K562 (cell line): Measurements from ENCODE around the gene UBN1. TPM values are rescaled to one million over a fixed set of nuclear protein-coding genes. Genes with fewer than 3 reads are reported as not detected.

Experiments used
- ATAC-seq: fragments of 200-7000 bp; cut with Tn5 transposase; 3 replicates; pipeline ENCODE4 v1.9.1; 2020; ENCODE audit warnings: moderate library complexity
- BruUV-seq: library from RNA; stranded (reverse); fragments of 400-500 nt; replicated peaks from 2 replicates; lab custom pipeline; 2021; lab: Mats Ljungman, UMichigan
- CTCF ChIA-PET: fragments of 300-600 bp; formaldehyde crosslinking; extraction: SDS; loops from one replicate; lab custom pipeline; 2021; ENCODE audit warnings: low intra/inter-chr PET ratio; lab: Yijun Ruan, JAX
- POLR2A ChIA-PET: fragments of 300-600, 350-650 bp; sonication (Branson Sonifier 250); formaldehyde crosslinking; extraction: SDS; loops from one replicate; lab custom pipeline; 2021; ENCODE audit warnings: antibody characterized with exemption, inconsistent platforms; lab: Yijun Ruan, JAX
- DNase-seq, 4 experiments: peaks; one replicate each; pipeline versions ENCODE4 v3.0.0 to v3.0.0-alpha.2; 2011 to 2018; ENCODE audit warnings: low spot score in 3 of 4, mixed read lengths in 3 of 4; ENCODE audit errors: extremely low read depth in 1 of 4
- FAIRE-seq: peaks from 2 replicates; lab custom pipeline; 2011; peaks lifted over from hg19 to GRCh38; lab: Jason Lieb, UNC
- H2AFZ ChIP-seq: 2 replicates; pipeline ENCODE4 v1.6.0; 2011; ENCODE audit warnings: low read depth, low read length, control low read depth, inconsistent platforms
- H3K27ac ChIP-seq: fragments of 200-600 bp; 3 replicates; pipeline ENCODE4 v1.8.0; 2011; ENCODE audit warnings: low read depth, mild to moderate bottlenecking, control low read depth, inconsistent platforms, low read length, moderate library complexity, mixed read lengths; ENCODE audit errors: extremely low read depth
- H3K27me3 ChIP-seq, 2 experiments: fragments of 300-600 bp in 1 of 2; 2 replicates in 1 of 2; 3 replicates in 1 of 2; pipeline versions ENCODE4 v1.6.0 to v1.8.0; 2011; ENCODE audit warnings: inconsistent platforms in 2 of 2, low read length in 2 of 2, mild to moderate bottlenecking in 1 of 2, mixed read lengths in 1 of 2, moderate library complexity in 1 of 2; ENCODE audit not compliant: control insufficient read depth in 2 of 2, insufficient read depth in 2 of 2
- H3K36me3 ChIP-seq: fragments of 300-600 bp; 3 replicates; pipeline ENCODE4 v1.8.0; 2011; ENCODE audit warnings: mild to moderate bottlenecking, low read length, inconsistent platforms; ENCODE audit not compliant: control insufficient read depth, insufficient read depth
- H3K4me1 ChIP-seq, 2 experiments: fragments of 200-600 bp in 1 of 2; replicated peaks in 1 of 2; 2 replicates in 1 of 2; 3 replicates in 1 of 2; pipeline versions ENCODE4 v1.5.1 to v1.8.0; 2011; ENCODE audit warnings: inconsistent platforms in 2 of 2, low read length in 2 of 2, mild to moderate bottlenecking in 1 of 2, mixed read lengths in 1 of 2, moderate library complexity in 1 of 2; ENCODE audit not compliant: control insufficient read depth in 2 of 2, insufficient read depth in 2 of 2
- H3K4me2 ChIP-seq: 2 replicates; pipeline ENCODE4 v1.6.1; 2011; ENCODE audit warnings: low read length, control low read depth, inconsistent platforms, mixed read lengths; ENCODE audit not compliant: insufficient read depth
- H3K4me3 ChIP-seq: fragments of 200-600 bp; sonication (generic), shearing (Covaris generic); 2 replicates; pipeline ENCODE4 v1.5.1; 2016; ENCODE audit warnings: control low read depth, inconsistent platforms
- H3K79me2 ChIP-seq: fragments of 200-600 bp; 3 replicates; pipeline ENCODE4 v1.8.0; 2011; ENCODE audit warnings: low read length, inconsistent platforms; ENCODE audit not compliant: control insufficient read depth, insufficient read depth
- H3K9ac ChIP-seq, 2 experiments: 2 replicates each; pipeline versions ENCODE4 v1.6.0 to v1.6.1; 2011; ENCODE audit warnings: low read depth in 2 of 2, low read length in 2 of 2, control low read depth in 1 of 2, inconsistent platforms in 1 of 2, mild to moderate bottlenecking in 1 of 2, mixed read lengths in 1 of 2; ENCODE audit not compliant: insufficient read depth in 1 of 2
- H3K9me1 ChIP-seq: one replicate; pipeline ENCODE4 v1.6.0; 2011; ENCODE audit warnings: inconsistent platforms, mild to moderate bottlenecking, low read length, moderate library complexity; ENCODE audit not compliant: control insufficient read depth, insufficient read depth
- H3K9me3 ChIP-seq: replicated peaks from 2 replicates; pipeline ENCODE4 v1.5.1; 2011; ENCODE audit warnings: low read depth, low read length, inconsistent platforms; ENCODE audit not compliant: control insufficient read depth, insufficient read depth
- H4K20me1 ChIP-seq: replicated peaks from 2 replicates; pipeline ENCODE4 v1.6.1; 2011; ENCODE audit warnings: low read length, inconsistent platforms, mixed read lengths; ENCODE audit not compliant: control insufficient read depth, insufficient read depth
- CEBPG ChIP-seq, 3 experiments: fragments of 200-800 bp in 1 of 3; sonication (Bioruptor generic) in 1 of 3; sonication (generic) in 1 of 3; formaldehyde crosslinking in 1 of 3; IDR thresholded peaks in 2 of 3; conservative IDR thresholded peaks in 1 of 3; 2 replicates each; pipeline versions ENCODE4 v1.6.1 to v1.8.0; 2016 to 2022; ENCODE audit warnings: missing compliant biosample characterization in 2 of 3, missing genetic modification characterization in 2 of 3, mild to moderate bottlenecking in 1 of 3, missing genetic modification reagents in 1 of 3
- MYNN ChIP-seq, 2 experiments: sonication (generic); formaldehyde crosslinking in 1 of 2; IDR thresholded peaks; 2 replicates each; pipeline versions ENCODE4 v1.5.0 to v1.6.1; 2016 to 2020; ENCODE audit warnings: antibody characterized with exemption in 1 of 2, missing genetic modification reagents in 1 of 2
- RBM25 ChIP-seq: fragments of 200-400 bp; formaldehyde crosslinking; IDR thresholded peaks from 2 replicates; pipeline ENCODE4 v1.6.1; 2018; ENCODE audit warnings: low read length, low read depth, moderate library complexity; ENCODE audit not compliant: severe bottlenecking
- TARDBP ChIP-seq: fragments of 450-650 bp; IDR thresholded peaks from 2 replicates; pipeline ENCODE4 v1.6.1; 2016
- whole genome bisulfite sequencing: fragments of 100-300 bp; shearing (Covaris generic); methylation state at CpG from one replicate; pipeline ENCODE4 v1.1.6; 2016; ENCODE audit warnings: low coverage, mixed read lengths; ENCODE audit not compliant: insufficient coverage; ENCODE audit errors: missing lambda C conversion rate; 5-methylcytosine and 5-hydroxymethylcytosine counted together
- in situ Hi-C: fragments of 300-500 bp; cut with MboI; formaldehyde crosslinking; loops from 4 replicates; pipeline ENCODE4 v1.15.0; 2018; ENCODE audit warnings: inconsistent platforms, mixed read lengths
- intact Hi-C: fragments of 100-400 bp; cut with micrococcal nuclease; formaldehyde crosslinking; loops from 2 replicates; pipeline ENCODE4 v1.14.2; 2022
- polyA plus RNA-seq, 8 experiments: library from polyadenylated mRNA; depleted of rRNA in 4 of 8; stranded (reverse) in 5 of 8; unstranded in 3 of 8; fragments of >200 nt; fragmentation: Nextera tagmentation in 2 of 8; fragmentation: Illumina TruSeq in 1 of 8; extraction: Ambion mirVana in 2 of 8; extraction: Trizol in 1 of 8; gene quantifications; 2 replicates each; pipeline versions ENCODE4 v1.2.1 to v1.2.3, GENCODE V29; 2011 to 2014; ENCODE audit warnings: inconsistent platforms in 1 of 8, missing spikeins in 1 of 8
- total RNA-seq, 7 experiments: library from RNA; depleted of rRNA in 6 of 7; stranded (reverse); fragments of >200 nt in 6 of 7; fragmentation: Illumina TruSeq in 2 of 7; extraction: Trizol in 2 of 7; gene quantifications; 2 replicates each; pipeline versions ENCODE4 v1.2.1 to v1.2.3, GENCODE V29; 2011 to 2021; ENCODE audit warnings: low replicate concordance in 1 of 7

Gene UBN1
- total and polyA plus RNA-seq, 9 of the 15 experiments (the other 6 are each of a cell fraction or from before 2014, with no cell fraction given), result 1.5 to 45.7 (median 20.6) TPM

DNA sequence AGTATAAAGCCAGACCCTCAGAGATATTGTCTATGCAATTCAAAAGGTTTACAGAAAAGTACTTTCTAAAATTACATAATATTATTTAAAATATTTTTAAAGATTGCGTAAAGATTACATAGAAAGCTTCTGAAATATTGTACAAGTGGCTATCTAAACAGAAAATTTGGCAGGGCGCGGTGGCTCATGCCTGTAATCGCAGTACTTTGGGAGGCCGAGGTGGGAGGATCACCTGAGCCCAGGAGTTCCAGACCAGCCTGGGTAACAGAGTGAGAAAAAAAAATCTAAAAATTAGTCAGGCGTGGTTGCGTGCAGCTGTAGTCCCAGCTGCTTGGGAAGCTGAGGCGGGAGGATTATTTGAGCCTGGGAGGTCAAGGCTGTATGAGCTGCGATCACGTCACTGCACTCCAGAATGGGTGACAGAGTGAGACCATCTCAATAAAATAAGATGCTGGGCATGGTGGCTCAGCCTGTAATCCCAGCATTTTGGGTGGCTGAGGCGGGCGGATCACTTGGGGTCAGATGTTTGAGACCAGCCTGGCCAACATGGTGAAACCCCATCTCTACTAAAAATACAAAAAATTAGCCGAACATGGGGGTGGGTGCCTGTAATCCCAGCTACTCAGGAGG, 18.1 kb downstream of the UBN1 start:
- CTCF ChIA-PET, result no interaction called here
- H3K79me2 ChIP-seq, result peaks cover 57% of the 10 kb centered on the region

GRCh38 chr16:4866586-4866985, 19.3 kb downstream of the UBN1 start:
- TF ChIP-seq TARDBP (no peak), MYNN (IDR thresholded peaks at IDR 0.05) (no peak), MYNN (CRISPR knock-in tag; IDR thresholded peaks at IDR 0.05) (no peak)
- DNase-seq (no peak), FAIRE-seq (no peak), ATAC-seq (no peak)
- Histone ChIP-seq H4K20me1 (peaks cover 43% of the 10 kb centered on the region), H2AFZ (no peak overlapping the region), H3K36me3 (peaks cover 82% of the 10 kb centered on the region), H3K9me3 (no peaks in the 10 kb centered on the region), H3K27ac (no peak overlapping the region), H3K4me1 (no peaks in the 10 kb centered on the region), H3K27me3 (no peaks in the 10 kb centered on the region), H3K9me1 (peaks cover 5% of the 10 kb centered on the region), H3K79me2 (peaks cover 57% of the 10 kb centered on the region), H3K4me2 (no peak overlapping the region), H3K4me3 (no peak overlapping the region), H3K9ac (no peak overlapping the region)
- in situ Hi-C loops (no loop called here), intact Hi-C loops (no loop called here)
- ChIA-PET CTCF (no interaction called here), POLR2A (interaction anchor here (0.6 to 0.9 kb wide), 5 partner anchors 11 to 1333 kb away, joined by 3 to 5 read pairs (median 3); no protein-coding TSS in a partner anchor)
- 95% methylated on average over 9 of the region's 12 CpGs for WGBS
- BruUV-seq, result no TSS peak

More for the DNA sequence above, 18.1 kb downstream of the UBN1 start:
- ATAC-seq, result no peak
- TF ChIP-seq CEBPG (CRISPR knock-in tag; IDR thresholded peaks at IDR 0.05) (no peak), CEBPG (tag; conservative IDR thresholded peaks at IDR 0.05 in 1 of 2, IDR thresholded peaks at IDR 0.05 in 1 of 2) (0 out of 4 replicates have a peak, but pooled peaks of 1 of the 2 experiments have one; percentile 14), RBM25 (no peak)
- BruUV-seq, result no TSS peak
- Histone ChIP-seq H3K27me3 (no peaks in the 10 kb centered on the region), H3K9me1 (no peaks in the 10 kb centered on the region), H3K9me3 (no peaks in the 10 kb centered on the region), H3K4me1 (no peaks in the 10 kb centered on the region), H3K27ac (no peak overlapping the region), H3K9ac (0 out of 4 replicates have a peak overlapping the region, but pooled peaks of 1 of the 2 experiments have one; percentile 45), H3K36me3 (peaks cover 84% of the 10 kb centered on the region), H3K4me3 (no peak overlapping the region), H4K20me1 (peaks cover 42% of the 10 kb centered on the region), H2AFZ (no peak overlapping the region), H3K4me2 (no peak overlapping the region)
- DNase-seq, result no peak
- 96% methylated on average over 12 of the region's 13 CpGs for WGBS
- in situ Hi-C loops (no loop called here), intact Hi-C loops (no loop called here)
- POLR2A ChIA-PET, result interaction anchor here (0.6 to 0.8 kb wide), 2 partner anchors 14 to 56 kb away, joined by 3 read pairs; no protein-coding TSS in a partner anchor
- no peak for FAIRE-seq
